SHP77 (cell line): ENCODE data around the gene NEDD4L.
"Not testable (repeated sequence)": the region's sequence is repeated elsewhere in the genome, so short reads cannot be mapped to it uniquely, and the experiment has no call there.

Experiments
- DNase-seq, 2 experiments: peaks; one replicate each; lab custom pipeline; 2025; lab: John Stamatoyannopoulos, UW

NEDD4L gene

GRCh38 chr18:58378411-58379379 lies 334.7 kb downstream of the NEDD4L start:
- DNase-seq, result no peak

- no peak for DNase-seq
Observed at GRCh38 chr18:58379443-58379842, 335.4 kb downstream of the NEDD4L start.

GRCh38 chr18:58380113-58380512 lies 336.1 kb downstream of the NEDD4L start:
- not testable (repeated sequence) for DNase-seq

GRCh38 chr18:58381676-58382411 lies 337.8 kb downstream of the NEDD4L start:
- DNase-seq, result no peak

DNA sequence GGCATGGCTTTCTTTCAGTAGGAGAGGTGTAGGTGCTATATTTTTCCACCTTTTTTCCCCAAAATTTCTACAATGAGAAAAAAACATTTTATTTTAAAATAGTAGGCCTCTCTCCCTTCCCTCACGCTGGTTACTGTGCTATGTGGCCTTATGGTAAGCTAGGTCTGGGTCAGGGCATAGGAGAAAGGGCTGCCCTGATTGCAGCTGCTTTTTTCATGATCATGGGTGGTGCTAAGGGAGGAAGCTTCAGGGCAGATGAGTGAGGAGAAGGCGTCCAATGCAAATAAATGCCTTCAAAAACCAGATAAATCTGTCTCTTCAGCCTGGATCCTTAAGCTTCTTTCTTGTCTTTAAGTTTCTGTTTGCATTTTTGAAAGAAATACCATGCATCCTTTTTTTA lies 338.4 kb downstream of the NEDD4L start:
- DNase-seq, result no peak

DNA sequence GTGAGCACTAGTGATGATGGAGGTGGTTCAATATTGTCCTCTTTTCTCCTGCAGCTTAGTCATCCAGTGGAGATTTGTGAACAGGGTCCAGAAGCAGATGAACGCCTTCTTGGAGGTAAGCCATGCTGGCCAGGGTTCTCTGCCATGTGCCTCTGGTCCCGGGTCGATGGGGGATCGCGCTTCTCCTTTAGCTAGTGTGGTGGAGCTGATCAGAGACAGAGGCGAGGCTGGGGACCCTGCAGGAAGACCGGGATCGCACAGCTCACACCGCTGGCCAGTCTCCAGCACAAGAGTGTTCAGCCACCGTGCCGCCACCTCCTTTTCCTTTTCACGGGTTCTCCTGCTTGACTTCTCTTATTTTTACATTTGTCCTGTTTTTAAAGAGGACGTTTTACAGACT lies 341.4 kb downstream of the NEDD4L start:
- no peak for DNase-seq

- DNase-seq, result no peak
Observed at GRCh38 chr18:58386780-58387179, 342.8 kb downstream of the NEDD4L start.

- DNase-seq, result no peak
Observed at GRCh38 chr18:58387716-58388115, 343.7 kb downstream of the NEDD4L start.

DNA sequence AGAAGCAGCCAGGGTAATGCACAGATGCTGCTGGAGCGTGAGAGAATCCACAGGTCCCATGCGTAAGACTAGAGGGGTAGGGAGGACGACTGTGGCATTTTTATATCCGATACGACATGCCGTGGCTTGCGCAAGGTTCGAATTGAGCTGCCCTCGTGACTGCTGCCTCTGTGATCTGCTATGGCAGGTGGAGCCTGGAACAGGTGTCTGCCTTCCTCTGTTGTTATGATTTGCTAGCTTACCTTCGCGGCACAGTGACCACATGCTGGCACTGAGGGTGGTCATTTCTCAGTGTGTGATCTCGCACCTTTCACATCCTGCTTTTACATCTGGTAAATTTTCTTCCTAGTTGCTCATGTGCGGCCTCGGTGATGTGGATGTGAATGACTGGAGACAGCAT lies 344.7 kb downstream of the NEDD4L start:
- DNase-seq, result no peak

- no peak for DNase-seq
Observed at GRCh38 chr18:58389745-58390144, 345.7 kb downstream of the NEDD4L start.

DNA sequence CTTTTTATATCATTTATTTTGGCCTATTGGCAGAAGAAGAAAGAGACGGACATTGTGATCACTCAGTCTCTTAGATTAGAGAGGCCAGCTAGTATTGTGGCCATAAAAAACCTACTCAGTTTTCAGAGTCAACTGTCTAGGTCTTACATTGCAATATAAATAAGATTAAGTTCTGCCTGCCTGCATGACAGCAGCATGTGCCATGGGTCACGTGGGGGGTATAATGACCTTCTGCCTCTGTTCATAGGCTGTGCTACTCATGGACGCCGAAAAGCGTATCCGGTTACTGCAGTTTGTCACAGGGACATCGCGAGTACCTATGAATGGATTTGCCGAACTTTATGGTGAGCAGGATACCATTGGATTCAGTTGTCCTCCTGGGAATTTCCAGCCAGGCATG lies 346.4 kb downstream of the NEDD4L start:
- no peak for DNase-seq

GRCh38 chr18:58391231-58391825 lies 347.3 kb downstream of the NEDD4L start:
- no peak for DNase-seq

DNA sequence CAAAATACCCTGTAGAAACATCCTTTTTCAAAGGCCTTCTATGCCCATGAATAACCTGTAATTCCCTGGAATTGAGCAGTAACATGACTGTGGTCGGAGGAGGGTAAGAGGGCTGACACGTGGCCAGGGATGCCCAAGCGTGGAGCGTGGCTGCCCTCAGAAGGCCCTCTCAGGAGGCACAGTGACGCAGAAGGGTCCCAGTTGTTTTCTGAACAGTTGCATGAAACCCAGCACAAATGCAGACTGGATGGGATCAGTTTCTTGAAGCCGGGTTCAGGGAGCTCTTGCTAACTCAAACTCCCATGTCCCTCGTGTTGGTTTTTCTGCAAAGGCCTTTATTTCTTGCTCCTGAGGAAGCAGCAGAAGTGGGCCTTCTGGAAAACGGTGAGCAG lies 347.9 kb downstream of the NEDD4L start:
- DNase-seq, result no peak

DNA sequence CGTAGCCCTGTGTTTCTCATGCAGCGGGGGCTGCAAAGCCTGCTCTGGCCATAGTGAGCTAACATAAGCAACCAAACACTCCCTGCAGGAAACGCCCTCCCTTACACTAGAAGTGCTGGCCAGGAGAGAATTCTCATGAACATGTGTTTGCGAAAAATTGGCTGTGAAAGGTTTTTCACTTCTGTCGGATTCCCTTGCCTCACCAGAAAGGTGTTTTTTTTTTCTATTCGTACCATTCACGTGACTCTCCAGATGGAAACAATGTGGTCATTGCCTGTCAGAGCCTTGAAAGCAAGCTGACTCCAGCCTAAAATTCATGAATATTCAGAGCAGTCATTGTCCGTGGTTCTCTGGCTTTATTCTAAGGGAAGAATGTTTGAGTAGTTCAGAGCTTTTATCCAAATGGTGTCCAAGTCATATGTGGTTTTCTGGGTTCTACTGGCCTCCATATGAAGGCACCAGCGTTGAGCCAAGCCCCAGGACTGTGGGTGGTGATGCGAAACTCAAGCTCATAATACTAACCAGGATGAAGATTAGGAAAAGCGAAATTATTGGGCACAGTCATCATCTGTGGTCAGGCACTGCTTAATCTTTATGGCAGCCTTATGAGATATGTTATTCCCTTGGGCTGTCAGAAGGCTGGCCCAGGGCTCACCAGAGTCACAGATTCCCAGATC lies 348.4 kb downstream of the NEDD4L start:
- DNase-seq, result no peak

GRCh38 chr18:58393295-58393694 lies 349.3 kb downstream of the NEDD4L start:
- DNase-seq, result no peak

DNA sequence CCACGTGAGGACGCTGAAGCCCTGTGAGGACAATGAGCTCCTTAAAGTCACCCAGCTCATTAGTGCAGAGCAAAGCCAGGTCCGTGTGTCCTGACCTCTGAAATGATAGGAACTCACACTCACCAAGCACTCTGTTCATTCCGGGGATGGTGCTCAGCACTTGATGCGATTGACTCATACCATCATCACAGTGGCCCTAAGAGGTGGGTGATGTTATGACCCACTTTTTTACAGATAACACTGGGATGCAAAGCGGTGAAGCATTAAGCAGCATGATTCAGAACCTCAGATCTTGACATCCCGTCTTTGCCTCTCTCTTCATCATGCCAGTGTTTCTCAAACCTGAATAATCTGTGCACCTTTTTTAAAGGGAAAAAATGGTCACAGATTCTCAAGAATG lies 350.0 kb downstream of the NEDD4L start:
- no peak for DNase-seq

DNA sequence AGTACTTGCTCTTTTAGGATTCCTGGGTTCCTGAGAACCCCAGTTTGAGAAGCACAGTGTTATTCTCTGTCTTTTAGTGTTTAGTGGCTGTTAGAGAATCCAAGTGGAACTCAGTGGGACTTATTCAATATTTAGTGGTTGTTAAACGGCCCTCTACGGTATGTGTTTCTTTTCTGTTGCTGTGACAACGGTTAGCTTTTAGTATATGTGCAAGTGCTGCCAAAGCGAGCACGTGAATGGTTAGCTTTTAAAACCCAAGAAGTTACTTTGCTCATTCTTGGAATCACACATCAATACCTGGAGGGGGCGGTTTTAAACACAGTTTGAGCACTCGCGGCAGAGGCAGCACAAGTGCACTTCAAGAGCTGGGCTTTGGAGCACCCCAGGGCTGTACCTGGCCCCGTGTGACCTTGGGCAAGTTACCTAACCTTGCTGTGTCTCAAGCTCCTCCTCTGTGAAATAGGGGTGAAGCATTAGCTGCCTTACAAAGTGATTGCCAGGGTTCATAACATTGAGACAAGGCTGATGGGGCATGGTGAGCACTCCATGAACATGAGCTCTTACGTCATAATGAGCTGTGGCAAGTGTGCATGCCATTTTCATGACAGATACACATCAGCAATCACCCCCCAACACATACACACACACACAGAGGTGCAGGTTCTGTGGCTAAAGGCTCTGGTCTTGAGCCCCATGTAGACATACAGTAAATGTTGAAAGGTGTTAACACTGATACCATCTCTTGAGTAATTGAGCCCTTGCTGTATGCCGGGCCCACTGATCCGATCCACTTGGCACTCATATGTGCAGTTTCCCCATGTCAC lies 350.8 kb downstream of the NEDD4L start:
- DNase-seq, result no peak

- no peak for DNase-seq
Observed at GRCh38 chr18:58396144-58396543, 352.1 kb downstream of the NEDD4L start.

DNA sequence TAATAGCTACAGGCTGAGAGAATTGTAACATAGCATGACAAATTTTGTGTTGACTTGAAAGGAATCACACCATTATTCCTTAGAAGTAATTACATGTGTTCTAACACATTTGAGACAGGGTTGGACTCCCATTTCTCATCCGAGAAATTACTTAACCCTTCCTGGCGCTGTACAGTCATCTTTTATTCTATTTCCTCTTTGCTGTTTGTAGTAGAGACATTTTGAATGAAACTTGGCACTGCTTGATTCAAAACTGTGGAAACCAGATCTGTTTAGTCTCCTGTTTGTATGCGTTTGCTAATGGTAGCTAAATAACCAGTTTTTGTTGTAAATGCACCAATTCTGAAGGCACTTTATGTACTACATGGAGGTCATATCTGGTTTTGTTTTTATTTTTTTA lies 352.9 kb downstream of the NEDD4L start:
- DNase-seq, result no peak

DNA sequence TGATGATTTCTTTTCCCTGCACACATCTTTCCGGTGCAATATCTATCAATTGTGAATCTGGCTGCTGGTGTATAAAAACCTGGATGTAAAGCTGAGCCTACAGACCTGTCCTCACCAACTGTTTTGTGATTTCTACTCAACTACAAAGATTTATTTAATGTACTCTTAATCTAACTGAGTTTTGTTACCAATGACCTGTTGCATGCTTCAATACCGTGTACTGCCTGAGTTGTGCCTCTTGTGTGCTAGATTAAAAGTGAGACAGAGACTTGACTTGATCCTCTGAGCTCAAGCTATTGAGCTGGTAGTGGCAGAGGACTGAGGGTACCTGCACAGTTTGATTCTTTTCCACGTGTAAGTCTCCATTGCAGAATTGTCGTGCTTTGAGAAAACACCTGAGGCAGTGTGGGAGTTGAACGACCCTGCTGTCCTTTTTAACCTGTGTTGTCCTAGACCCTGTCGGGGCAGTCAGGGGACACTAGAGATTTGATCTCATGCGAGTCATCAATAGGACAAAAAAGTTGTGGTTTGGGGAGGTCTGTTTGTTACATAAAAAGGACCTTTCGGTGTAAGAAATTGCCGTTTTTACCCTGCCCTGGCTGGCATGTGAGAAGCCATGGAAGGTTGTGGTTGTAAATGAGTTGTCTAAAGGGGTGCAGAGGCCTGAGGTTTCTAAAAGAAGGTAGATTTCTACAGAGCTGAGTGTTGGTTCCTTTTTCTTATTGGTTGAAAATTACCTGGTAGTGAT lies 353.5 kb downstream of the NEDD4L start:
- DNase-seq, result no peak
